OCI-LY1 (cell line): Measurements from ENCODE around the gene NLK.

Experiments used
- CTCF ChIP-seq: fragments of 200-600 bp; sonication (generic), shearing (Covaris generic); IDR thresholded peaks from 2 replicates; pipeline ENCODE4 v1.5.1; 2017; ENCODE audit warnings: mild to moderate bottlenecking, antibody characterized with exemption, low read length, moderate library complexity, mixed read lengths
- EZH2 ChIP-seq: fragments of 200-600 bp; sonication (generic), shearing (Covaris generic); IDR thresholded peaks from 2 replicates; pipeline ENCODE4 v1.8.0; 2017; ENCODE audit warnings: borderline replicate concordance, mixed run types, mild to moderate bottlenecking, antibody characterized with exemption, low read length, moderate library complexity, mixed read lengths

GRCh38 chr17:28085766-28086165 is 43.3 kb downstream of the NLK start:
- TF ChIP-seq EZH2: no peak
- no peak for TF ChIP-seq CTCF
